HCT116 (cell line): ENCODE data around the gene EML4.

Experiments used
- ATF3 ChIP-seq: IDR thresholded peaks from 2 replicates; pipeline ENCODE4 v1.6.1; 2012
- CEBPB ChIP-seq: IDR thresholded peaks from 2 replicates; pipeline ENCODE4 v1.6.1; 2012; ENCODE audit warnings: low read depth
- CTCF ChIP-seq, 3 experiments: fragments of 200-600 bp in 1 of 3; sonication (generic) in 1 of 3; IDR thresholded peaks in 2 of 3; conservative IDR thresholded peaks in 1 of 3; 2 replicates each; pipeline ENCODE4 v1.5.1; 2012 to 2017; ENCODE audit warnings: low read depth in 2 of 3, low read length in 2 of 3, antibody characterized with exemption in 1 of 3, borderline replicate concordance in 1 of 3, control low read depth in 1 of 3, mild to moderate bottlenecking in 1 of 3, mixed read lengths in 1 of 3, mixed run types in 1 of 3, moderate library complexity in 1 of 3; ENCODE audit not compliant: insufficient read depth in 1 of 3
- ELF1 ChIP-seq: IDR thresholded peaks from 2 replicates; pipeline ENCODE4 v1.6.1; 2012; ENCODE audit warnings: low read depth, borderline replicate concordance
- EZH2 ChIP-seq: fragments of 200-600 bp; sonication (generic); IDR thresholded peaks from 2 replicates; pipeline ENCODE4 v1.6.1; 2017; ENCODE audit warnings: antibody characterized with exemption, mixed run types
- MAX ChIP-seq: IDR thresholded peaks from 2 replicates; pipeline ENCODE4 v1.6.1; 2012
- POLR2A ChIP-seq: IDR thresholded peaks from 2 replicates; pipeline ENCODE4 v1.7.0; 2011; ENCODE audit warnings: borderline replicate concordance; ENCODE audit not compliant: insufficient read depth, insufficient read length; ENCODE audit errors: extremely low read depth
- POLR2AphosphoS5 ChIP-seq: IDR thresholded peaks from 2 replicates; pipeline ENCODE4 v1.6.1; 2011; ENCODE audit warnings: mild to moderate bottlenecking, low read depth, low read length, moderate library complexity
- REST ChIP-seq: IDR thresholded peaks from 2 replicates; pipeline ENCODE4 v1.6.1; 2012; ENCODE audit warnings: low read depth
- SRF ChIP-seq: IDR thresholded peaks from 2 replicates; pipeline ENCODE4 v1.6.1; 2012; ENCODE audit warnings: low read depth
- TCF7L2 ChIP-seq: IDR thresholded peaks from 2 replicates; pipeline ENCODE4 v1.7.0; 2011; ENCODE audit warnings: borderline replicate concordance, inconsistent platforms; ENCODE audit not compliant: insufficient read depth, insufficient read length; ENCODE audit errors: extremely low read depth
- YY1 ChIP-seq: IDR thresholded peaks from 2 replicates; pipeline ENCODE4 v1.6.1; 2011; ENCODE audit warnings: low read length, low read depth, moderate library complexity, mild to moderate bottlenecking; ENCODE audit not compliant: insufficient replicate concordance; ENCODE audit errors: extremely low read depth
- ZBTB33 ChIP-seq: IDR thresholded peaks from 2 replicates; pipeline ENCODE4 v1.6.1; 2011; ENCODE audit warnings: mild to moderate bottlenecking, low read length, moderate library complexity; ENCODE audit not compliant: insufficient replicate concordance; ENCODE audit errors: extremely low read depth
- ZFX ChIP-seq: fragments of 450-650 bp; IDR thresholded peaks from 2 replicates; pipeline ENCODE4 v1.6.1; 2017

GRCh38 chr2:42368817-42369531 lies 199.8 kb downstream of the EML4 start:
- no peak for TF ChIP-seq POLR2A
- no peak for TF ChIP-seq MAX
- no peak for TF ChIP-seq CTCF (IDR thresholded peaks at IDR 0.05 in 2 of 3, conservative IDR thresholded peaks at IDR 0.05 in 1 of 3; ENCODE audit: borderline replicate concordance in 1 of 3, insufficient read depth in 1 of 3, low read depth in 2 of 3, low read length in 2 of 3)
- TF ChIP-seq CEBPB = no peak
- TF ChIP-seq ZBTB33 = no peak
- no peak for TF ChIP-seq POLR2AphosphoS5
- no peak for TF ChIP-seq TCF7L2
- TF ChIP-seq EZH2 = no peak
- no peak for TF ChIP-seq REST
- TF ChIP-seq YY1 = no peak
- no peak for TF ChIP-seq ATF3
- no peak for TF ChIP-seq SRF
- no peak for TF ChIP-seq ZFX
- TF ChIP-seq ELF1 = no peak
